Neural cell (in vitro differentiated cells): ENCODE results near the gene HJV. TPM values are rescaled to one million over a fixed set of nuclear protein-coding genes. Genes with fewer than 3 reads are reported as not detected.

Experiments
- H2AFZ ChIP-seq: fragments of 200-600, 300-800 bp; sonication (generic), shearing (Covaris generic); 2 replicates; pipeline ENCODE4 v1.6.0; 2014; ENCODE audit warnings: low read depth, mild to moderate bottlenecking, antibody characterized with exemption, low read length, moderate library complexity
- H3F3A ChIP-seq: fragments of 200-600 bp; shearing (Covaris generic); 2 replicates; pipeline ENCODE4 v1.6.1; 2016; ENCODE audit warnings: mild to moderate bottlenecking, moderate library complexity, mixed read lengths, antibody characterized with exemption, low read length; ENCODE audit not compliant: insufficient read depth, poor library complexity, severe bottlenecking
- H3K27ac ChIP-seq: fragments of 200-600, 300-800 bp; sonication (generic), shearing (Covaris generic); 2 replicates; pipeline ENCODE4 v1.5.1; 2014; ENCODE audit warnings: mild to moderate bottlenecking, low read length, moderate library complexity
- H3K27me3 ChIP-seq: fragments of 300-800, 200-600 bp; sonication (generic), shearing (Covaris generic); 2 replicates; pipeline ENCODE4 v1.6.0; 2014; ENCODE audit warnings: mild to moderate bottlenecking, low read depth, low read length, moderate library complexity; ENCODE audit not compliant: insufficient read depth
- H3K36me3 ChIP-seq: fragments of 300-800, 200-600 bp; sonication (generic), shearing (Covaris generic); 2 replicates; pipeline ENCODE4 v1.5.1; 2014; ENCODE audit warnings: mild to moderate bottlenecking, antibody characterized with exemption, low read length, moderate library complexity; ENCODE audit not compliant: insufficient read depth
- H3K4me2 ChIP-seq: fragments of 300-800, 200-600 bp; sonication (generic), shearing (Covaris generic); 2 replicates; pipeline ENCODE4 v1.6.0; 2014; ENCODE audit warnings: mild to moderate bottlenecking, low read length
- H3K4me3 ChIP-seq: fragments of 300-800, 200-600 bp; sonication (generic), shearing (Covaris generic); 2 replicates; pipeline ENCODE4 v1.5.1; 2014; ENCODE audit warnings: mild to moderate bottlenecking, low read length, moderate library complexity
- H3K79me2 ChIP-seq: fragments of 200-600 bp; shearing (Covaris generic); replicated peaks from 2 replicates; pipeline ENCODE4 v1.6.0; 2014; ENCODE audit warnings: mild to moderate bottlenecking, low read length, moderate library complexity; ENCODE audit not compliant: insufficient read depth
- H3K9ac ChIP-seq: fragments of 300-800, 200-600 bp; sonication (generic), shearing (Covaris generic); 2 replicates; pipeline ENCODE4 v1.6.1; 2016; ENCODE audit warnings: mild to moderate bottlenecking, low read length, mixed read lengths
- H3K9me2 ChIP-seq: fragments of 200-600 bp; shearing (Covaris generic); 2 replicates; pipeline ENCODE4 v1.6.1; 2016; ENCODE audit warnings: mild to moderate bottlenecking, low read length, mixed read lengths; ENCODE audit not compliant: insufficient read depth
- H3K9me3 ChIP-seq: fragments of 200-600, 300-800 bp; sonication (generic), shearing (Covaris generic); 2 replicates; pipeline ENCODE4 v1.6.1; 2016; ENCODE audit warnings: mild to moderate bottlenecking, mixed run types, low read length, moderate library complexity, mixed read lengths
- H4K20me1 ChIP-seq: fragments of 200-600 bp; shearing (Covaris generic); 2 replicates; pipeline ENCODE4 v1.6.1; 2016; ENCODE audit warnings: mild to moderate bottlenecking, mixed run types; ENCODE audit not compliant: insufficient read depth
- EP300 ChIP-seq: fragments of 450-650 bp; conservative IDR thresholded peaks from 2 replicates; pipeline ENCODE4 v1.6.1; 2014; ENCODE audit warnings: antibody characterized with exemption, mild to moderate bottlenecking, moderate library complexity; ENCODE audit not compliant: poor library complexity, severe bottlenecking
- EZH2 ChIP-seq: fragments of 200-600, 300-800 bp; shearing (Covaris generic), sonication (generic); IDR thresholded peaks from 2 replicates; pipeline ENCODE4 v1.6.1; 2014; ENCODE audit warnings: antibody characterized with exemption, low read length, borderline replicate concordance, mild to moderate bottlenecking; ENCODE audit not compliant: insufficient read depth, poor library complexity, severe bottlenecking
- MXI1 ChIP-seq: fragments of 450-650 bp; conservative IDR thresholded peaks from 2 replicates; pipeline ENCODE4 v1.6.1; 2014; ENCODE audit warnings: antibody characterized with exemption, mild to moderate bottlenecking; ENCODE audit not compliant: poor library complexity, severe bottlenecking
- POLR2AphosphoS5 ChIP-seq: IDR thresholded peaks from 2 replicates; pipeline ENCODE4 v1.6.1; 2012
- RAD21 ChIP-seq: fragments of 450-650 bp; conservative IDR thresholded peaks from 2 replicates; pipeline ENCODE4 v1.6.1; 2014; ENCODE audit warnings: antibody characterized with exemption, mild to moderate bottlenecking, moderate library complexity
- SMC3 ChIP-seq: fragments of 450-650 bp; conservative IDR thresholded peaks from 2 replicates; pipeline ENCODE4 v1.6.1; 2014; ENCODE audit warnings: antibody characterized with exemption, mild to moderate bottlenecking, moderate library complexity; ENCODE audit not compliant: poor library complexity
- TAF1 ChIP-seq: IDR thresholded peaks from 2 replicates; pipeline ENCODE4 v1.6.1; 2012; ENCODE audit warnings: low read depth
- polyA plus RNA-seq: library from polyadenylated mRNA; depleted of rRNA; stranded (reverse); fragments of >200 nt; gene quantifications from 2 replicates; pipeline ENCODE4 v1.2.3, GENCODE V29; 2014
- TF ChIP-seq, protein P1 (sequence below): fragments of 450-650 bp; IDR thresholded peaks from 2 replicates; pipeline ENCODE4 v1.5.1; 2014; ENCODE audit warnings: antibody characterized with exemption, mild to moderate bottlenecking, moderate library complexity; ENCODE audit not compliant: poor library complexity, severe bottlenecking
- TF ChIP-seq, protein P2 (sequence below): IDR thresholded peaks from 2 replicates; pipeline ENCODE4 v1.6.1; 2012; ENCODE audit warnings: borderline replicate concordance

HJV gene
- polyA plus RNA-seq, 1 donor from 2014 or later, result not detected

DNA sequence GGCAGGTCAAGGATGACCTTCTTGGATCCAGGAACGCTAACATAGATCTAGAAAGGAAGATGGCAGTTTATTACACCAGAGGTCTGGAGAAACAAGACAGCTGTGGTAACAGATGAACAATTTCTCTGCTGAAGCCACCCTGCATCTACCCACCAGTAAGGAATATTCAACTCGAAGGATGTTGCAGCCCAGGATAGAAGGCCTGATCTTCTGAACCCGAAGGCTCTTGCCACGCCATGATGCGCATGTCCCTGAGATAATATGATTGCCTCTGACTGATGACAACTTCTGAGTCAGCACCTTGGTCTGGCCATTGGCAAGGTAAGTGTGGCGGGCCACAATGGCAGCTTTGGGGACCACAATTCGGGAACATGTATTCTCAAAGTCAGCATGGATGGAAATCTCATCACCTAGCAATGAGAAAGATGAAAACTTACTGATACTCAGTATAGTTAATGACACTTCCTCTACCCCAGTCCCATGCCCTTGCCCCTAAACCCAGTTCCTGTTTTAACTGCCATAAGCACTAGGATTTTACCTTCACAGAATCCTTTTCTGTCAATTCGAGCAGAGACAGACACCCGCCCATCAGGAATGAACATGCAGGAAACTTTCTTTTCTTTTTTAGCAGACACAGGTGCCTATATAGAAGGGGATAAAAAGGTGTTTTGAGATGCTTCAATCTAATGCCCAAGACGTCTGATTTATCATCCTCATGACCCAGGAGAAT, 27.0 kb downstream of the HJV start:
- no peak overlapping the region for H2AFZ ChIP-seq
- H3K27ac ChIP-seq, result peak overlapping the region; percentile 85
- peaks cover 29% of the 10 kb centered on the region for H3K36me3 ChIP-seq
- peaks cover 65% of the 10 kb centered on the region for H3K79me2 ChIP-seq
- H3K4me3 ChIP-seq, result peak overlapping the region; percentile 79
- no peaks in the 10 kb centered on the region for H3K9me3 ChIP-seq
- H3K9ac ChIP-seq, result peak overlapping the region; percentile 76
- no peaks in the 10 kb centered on the region for H3K27me3 ChIP-seq
- H3K4me2 ChIP-seq, result peak overlapping the region; percentile 100
- H3F3A ChIP-seq, result peaks cover 3% of the 10 kb centered on the region
- H4K20me1 ChIP-seq, result peaks cover 52% of the 10 kb centered on the region
- H3K9me2 ChIP-seq, result no peaks in the 10 kb centered on the region
- TF ChIP-seq EZH2 (no peak), MXI1 (peak; percentile 13)

DNA sequence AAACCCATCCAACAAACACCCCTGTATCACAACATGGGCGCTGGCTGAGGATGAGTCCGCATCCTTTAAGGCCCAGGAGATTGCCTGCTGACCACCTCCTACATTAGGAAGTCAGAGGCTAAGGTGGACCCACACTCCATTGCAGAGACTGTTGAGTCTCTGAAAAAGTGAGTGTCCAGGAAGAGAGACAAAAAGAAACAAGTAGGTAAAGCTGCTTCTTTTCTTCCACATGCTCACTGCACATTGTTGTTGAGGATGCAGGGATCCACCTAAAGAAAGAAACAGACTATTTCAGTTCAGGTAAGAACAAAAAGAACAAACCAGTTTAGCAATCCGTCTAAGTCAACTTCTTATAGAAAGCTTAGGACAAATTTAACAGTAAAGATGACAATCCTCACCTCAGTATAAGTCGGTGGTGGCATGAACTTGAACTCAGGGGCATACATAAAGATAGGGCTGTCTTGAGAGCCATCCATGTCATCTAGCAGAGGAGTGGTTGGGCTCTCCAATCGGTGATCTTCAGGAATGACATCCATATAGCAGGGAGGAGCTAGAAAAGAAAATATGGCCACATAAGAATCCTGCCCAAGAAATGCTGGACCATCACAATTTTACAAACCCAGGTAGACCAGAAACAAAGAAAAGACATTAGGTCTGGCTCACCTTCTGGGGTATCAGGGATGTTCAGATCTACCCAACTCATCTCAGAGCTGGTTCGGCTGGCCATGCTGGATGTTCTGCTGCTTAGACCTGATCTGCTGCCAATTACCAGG, 27.7 kb downstream of the HJV start:
- H3K9me3 ChIP-seq, result no peaks in the 10 kb centered on the region

More for the DNA sequence above, 27.7 kb downstream of the HJV start:
- H3K36me3 ChIP-seq, result peaks cover 29% of the 10 kb centered on the region
- H4K20me1 ChIP-seq, result peaks cover 52% of the 10 kb centered on the region
- H3K27me3 ChIP-seq, result no peaks in the 10 kb centered on the region
- H3K9me2 ChIP-seq, result no peaks in the 10 kb centered on the region
- TF ChIP-seq SMC3, result no peak
- TF ChIP-seq, protein P1, sequence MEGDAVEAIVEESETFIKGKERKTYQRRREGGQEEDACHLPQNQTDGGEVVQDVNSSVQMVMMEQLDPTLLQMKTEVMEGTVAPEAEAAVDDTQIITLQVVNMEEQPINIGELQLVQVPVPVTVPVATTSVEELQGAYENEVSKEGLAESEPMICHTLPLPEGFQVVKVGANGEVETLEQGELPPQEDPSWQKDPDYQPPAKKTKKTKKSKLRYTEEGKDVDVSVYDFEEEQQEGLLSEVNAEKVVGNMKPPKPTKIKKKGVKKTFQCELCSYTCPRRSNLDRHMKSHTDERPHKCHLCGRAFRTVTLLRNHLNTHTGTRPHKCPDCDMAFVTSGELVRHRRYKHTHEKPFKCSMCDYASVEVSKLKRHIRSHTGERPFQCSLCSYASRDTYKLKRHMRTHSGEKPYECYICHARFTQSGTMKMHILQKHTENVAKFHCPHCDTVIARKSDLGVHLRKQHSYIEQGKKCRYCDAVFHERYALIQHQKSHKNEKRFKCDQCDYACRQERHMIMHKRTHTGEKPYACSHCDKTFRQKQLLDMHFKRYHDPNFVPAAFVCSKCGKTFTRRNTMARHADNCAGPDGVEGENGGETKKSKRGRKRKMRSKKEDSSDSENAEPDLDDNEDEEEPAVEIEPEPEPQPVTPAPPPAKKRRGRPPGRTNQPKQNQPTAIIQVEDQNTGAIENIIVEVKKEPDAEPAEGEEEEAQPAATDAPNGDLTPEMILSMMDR, result no peak
- no peak for TF ChIP-seq MXI1
- no peak for TF ChIP-seq RAD21
- no peak for TF ChIP-seq EP300
- TF ChIP-seq, protein P2, sequence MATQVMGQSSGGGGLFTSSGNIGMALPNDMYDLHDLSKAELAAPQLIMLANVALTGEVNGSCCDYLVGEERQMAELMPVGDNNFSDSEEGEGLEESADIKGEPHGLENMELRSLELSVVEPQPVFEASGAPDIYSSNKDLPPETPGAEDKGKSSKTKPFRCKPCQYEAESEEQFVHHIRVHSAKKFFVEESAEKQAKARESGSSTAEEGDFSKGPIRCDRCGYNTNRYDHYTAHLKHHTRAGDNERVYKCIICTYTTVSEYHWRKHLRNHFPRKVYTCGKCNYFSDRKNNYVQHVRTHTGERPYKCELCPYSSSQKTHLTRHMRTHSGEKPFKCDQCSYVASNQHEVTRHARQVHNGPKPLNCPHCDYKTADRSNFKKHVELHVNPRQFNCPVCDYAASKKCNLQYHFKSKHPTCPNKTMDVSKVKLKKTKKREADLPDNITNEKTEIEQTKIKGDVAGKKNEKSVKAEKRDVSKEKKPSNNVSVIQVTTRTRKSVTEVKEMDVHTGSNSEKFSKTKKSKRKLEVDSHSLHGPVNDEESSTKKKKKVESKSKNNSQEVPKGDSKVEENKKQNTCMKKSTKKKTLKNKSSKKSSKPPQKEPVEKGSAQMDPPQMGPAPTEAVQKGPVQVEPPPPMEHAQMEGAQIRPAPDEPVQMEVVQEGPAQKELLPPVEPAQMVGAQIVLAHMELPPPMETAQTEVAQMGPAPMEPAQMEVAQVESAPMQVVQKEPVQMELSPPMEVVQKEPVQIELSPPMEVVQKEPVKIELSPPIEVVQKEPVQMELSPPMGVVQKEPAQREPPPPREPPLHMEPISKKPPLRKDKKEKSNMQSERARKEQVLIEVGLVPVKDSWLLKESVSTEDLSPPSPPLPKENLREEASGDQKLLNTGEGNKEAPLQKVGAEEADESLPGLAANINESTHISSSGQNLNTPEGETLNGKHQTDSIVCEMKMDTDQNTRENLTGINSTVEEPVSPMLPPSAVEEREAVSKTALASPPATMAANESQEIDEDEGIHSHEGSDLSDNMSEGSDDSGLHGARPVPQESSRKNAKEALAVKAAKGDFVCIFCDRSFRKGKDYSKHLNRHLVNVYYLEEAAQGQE, result no peak
- no peak for TF ChIP-seq POLR2AphosphoS5
- no peak for TF ChIP-seq EZH2
- TF ChIP-seq TAF1, result no peak
- peak overlapping the region; percentile 100 for H3K4me2 ChIP-seq
- H3K9ac ChIP-seq, result peak overlapping the region; percentile 76
- H3K79me2 ChIP-seq, result peaks cover 65% of the 10 kb centered on the region
- peak overlapping the region; percentile 79 for H3K4me3 ChIP-seq
- H3K27ac ChIP-seq, result peak overlapping the region; percentile 85
- peaks cover 3% of the 10 kb centered on the region for H3F3A ChIP-seq
- no peak overlapping the region for H2AFZ ChIP-seq
